CD14-positive monocyte (primary cell): ENCODE data around the gene CNTN5. TPM values are rescaled to one million over a fixed set of nuclear protein-coding genes. Genes with fewer than 3 reads are reported as not detected.

Experiments
- DNase-seq, 3 donors: peaks; one replicate each; pipeline ENCODE4 v3.0.0-alpha.2; 2011 to 2022
- H2AFZ ChIP-seq: 2 replicates; pipeline ENCODE4 v1.6.0; 2012; ENCODE audit warnings: mild to moderate bottlenecking, low read depth, low read length, inconsistent platforms; ENCODE audit not compliant: insufficient read depth, poor library complexity, severe bottlenecking
- H3K27ac ChIP-seq, 2 donors: 1 replicate in 1 of 2; 2 replicates in 1 of 2; pipeline ENCODE4 v1.5.1; 2012 to 2013; ENCODE audit warnings: low read length in 2 of 2, control low read depth in 1 of 2, inconsistent platforms in 1 of 2, low read depth in 1 of 2, mild to moderate bottlenecking in 1 of 2
- H3K27me3 ChIP-seq, 2 donors: one replicate each; pipeline versions ENCODE4 v1.6.0 to v1.6.1; 2011 to 2013; ENCODE audit warnings: low read length in 2 of 2; ENCODE audit not compliant: control insufficient read depth in 2 of 2, insufficient read depth in 2 of 2
- H3K36me3 ChIP-seq, 2 donors: replicated peaks in 1 of 2; 1 replicate in 1 of 2; 2 replicates in 1 of 2; pipeline versions ENCODE4 v1.5.1 to v1.6.1; 2012 to 2013; ENCODE audit warnings: low read length in 2 of 2, control low read depth in 1 of 2, inconsistent platforms in 1 of 2, mild to moderate bottlenecking in 1 of 2; ENCODE audit not compliant: insufficient read depth in 2 of 2, control insufficient read depth in 1 of 2
- H3K4me1 ChIP-seq, 2 donors: 1 replicate in 1 of 2; 2 replicates in 1 of 2; pipeline versions ENCODE4 v1.5.1 to v1.6.1; 2012 to 2013; ENCODE audit warnings: low read length in 2 of 2, control low read depth in 1 of 2, inconsistent platforms in 1 of 2, mild to moderate bottlenecking in 1 of 2, moderate library complexity in 1 of 2; ENCODE audit not compliant: insufficient read depth in 2 of 2, control insufficient read depth in 1 of 2
- H3K4me2 ChIP-seq: replicated peaks from 2 replicates; pipeline ENCODE3; 2012; ENCODE audit warnings: low read length, moderate library complexity, mild to moderate bottlenecking; ENCODE audit not compliant: poor library complexity, severe bottlenecking; ENCODE audit errors: extremely low read depth
- H3K4me3 ChIP-seq, 3 experiments: fragments of 200-600 bp in 1 of 3; sonication (generic) in 1 of 3; replicated peaks in 1 of 3; 1 replicate in 2 of 3; 2 replicates in 1 of 3; pipeline ENCODE4 v1.5.1; 2011 to 2013; ENCODE audit warnings: low read length in 3 of 3, mild to moderate bottlenecking in 3 of 3, control low read depth in 2 of 3, low read depth in 2 of 3, inconsistent platforms in 1 of 3, moderate library complexity in 1 of 3
- H3K79me2 ChIP-seq: 2 replicates; pipeline ENCODE4 v1.6.0; 2012; ENCODE audit warnings: mild to moderate bottlenecking, control low read depth, inconsistent platforms, low read length, moderate library complexity; ENCODE audit not compliant: insufficient read depth
- H3K9ac ChIP-seq: 2 replicates; pipeline ENCODE4 v1.6.0; 2017; ENCODE audit warnings: low read length, mild to moderate bottlenecking; ENCODE audit not compliant: insufficient read depth, poor library complexity, severe bottlenecking
- H3K9me3 ChIP-seq, 2 donors: replicated peaks in 1 of 2; 1 replicate in 1 of 2; 2 replicates in 1 of 2; pipeline versions ENCODE4 v1.5.1 to v1.6.1; 2012 to 2013; ENCODE audit warnings: low read length in 2 of 2, control low read depth in 1 of 2; ENCODE audit not compliant: control insufficient read depth in 1 of 2, insufficient read depth in 1 of 2
- H4K20me1 ChIP-seq: 2 replicates; pipeline ENCODE4 v1.6.0; 2012; ENCODE audit warnings: mild to moderate bottlenecking, low read length, control low read depth, moderate library complexity; ENCODE audit not compliant: insufficient read depth
- H3K27ac Mint-ChIP-seq, 7 donors: one replicate each; pipeline ENCODE4 v1.8.0; 2020; ENCODE audit warnings: mild to moderate bottlenecking in 7 of 7, mixed read lengths in 7 of 7, moderate library complexity in 6 of 7, inconsistent platforms in 2 of 7
- H3K27me3 Mint-ChIP-seq, 3 donors: one replicate each; pipeline ENCODE4 v1.8.0; 2021 to 2022; ENCODE audit warnings: low read depth in 3 of 3, mild to moderate bottlenecking in 3 of 3, mixed read lengths in 3 of 3, moderate library complexity in 3 of 3, inconsistent platforms in 1 of 3
- H3K36me3 Mint-ChIP-seq, 2 donors: one replicate each; pipeline ENCODE4 v1.8.0; 2020; ENCODE audit warnings: mixed read lengths in 2 of 2, inconsistent platforms in 1 of 2, mild to moderate bottlenecking in 1 of 2
- H3K4me1 Mint-ChIP-seq: one replicate; pipeline ENCODE4 v1.8.0; 2020; ENCODE audit warnings: mild to moderate bottlenecking, mixed read lengths
- H3K4me3 Mint-ChIP-seq, 2 donors: one replicate each; pipeline ENCODE4 v1.8.0; 2020; ENCODE audit warnings: mild to moderate bottlenecking in 2 of 2, mixed read lengths in 2 of 2, moderate library complexity in 1 of 2
- H3K9me3 Mint-ChIP-seq, 7 donors: one replicate each; pipeline ENCODE4 v1.8.0; 2020 to 2022; ENCODE audit warnings: mixed read lengths in 7 of 7, mild to moderate bottlenecking in 6 of 7, moderate library complexity in 6 of 7, inconsistent platforms in 2 of 7
- intact Hi-C, 2 donors: fragments of 100-400 bp; cut with micrococcal nuclease; formaldehyde crosslinking; loops; one replicate each; pipeline versions ENCODE4 v1.15.0 to v1.15.1; 2023
- polyA plus RNA-seq, 3 donors: library from polyadenylated mRNA; depleted of rRNA in 1 of 3; unstranded in 2 of 3; stranded (reverse) in 1 of 3; fragments of 300-500 nt in 2 of 3; fragments of >200 nt in 1 of 3; fragmentation: Illumina TruSeq in 2 of 3; gene quantifications; 1 replicate in 2 of 3; 2 replicates in 1 of 3; pipeline ENCODE4 v1.2.3, GENCODE V29; 2012 to 2021
- TF ChIP-seq, protein P1 (sequence below): fragments of 200-600 bp; IDR thresholded peaks from one replicate; pipeline ENCODE4 v1.8.0; 2022; ENCODE audit warnings: antibody characterized with exemption, mild to moderate bottlenecking

Gene CNTN5
- polyA plus RNA-seq, 3 donors: not detected

DNA sequence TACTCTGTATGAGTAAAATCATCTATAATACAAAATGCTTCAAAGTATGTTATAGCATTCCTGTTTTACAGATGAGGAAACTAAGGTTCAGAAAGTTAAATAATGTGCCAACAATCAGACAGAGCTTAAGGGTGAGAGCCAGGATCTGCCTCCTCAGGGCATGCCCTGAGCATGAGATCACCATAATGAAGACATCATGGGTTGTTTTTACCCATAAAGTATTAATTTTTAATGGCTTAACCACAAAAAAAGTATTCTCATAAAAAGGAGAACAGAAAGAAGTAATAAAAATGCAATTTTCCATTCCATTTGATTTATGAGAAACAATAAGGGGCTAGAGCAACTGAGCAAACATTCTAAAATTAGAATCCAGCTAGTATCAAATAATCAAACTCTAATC lies 1132.0 kb downstream of the CNTN5 start:
- no peak for DNase-seq
- Histone ChIP-seq H4K20me1 (no peaks in the 10 kb centered on the region), H3K27ac (no peak overlapping the region), H3K4me1 (no peaks in the 10 kb centered on the region), H3K27me3 (no peaks in the 10 kb centered on the region), H3K9me3 (no peaks in the 10 kb centered on the region), H3K4me2 (no peak overlapping the region), H3K79me2 (no peaks in the 10 kb centered on the region), H3K36me3 (no peaks in the 10 kb centered on the region), H3K4me3 (no peak overlapping the region), H3K9ac (no peak overlapping the region), H2AFZ (no peak overlapping the region)
- Mint-ChIP-seq H3K27me3 (no peaks in the 10 kb centered on the region), H3K4me1 (no peaks in the 10 kb centered on the region), H3K4me3 (no peak overlapping the region), H3K36me3 (no peaks in the 10 kb centered on the region), H3K9me3 (peaks cover 0 to 5% (median 3%) of the 10 kb centered on the region in 7 donors), H3K27ac (no peak overlapping the region)
- intact Hi-C loops: no loop called here
- TF ChIP-seq, protein P1, sequence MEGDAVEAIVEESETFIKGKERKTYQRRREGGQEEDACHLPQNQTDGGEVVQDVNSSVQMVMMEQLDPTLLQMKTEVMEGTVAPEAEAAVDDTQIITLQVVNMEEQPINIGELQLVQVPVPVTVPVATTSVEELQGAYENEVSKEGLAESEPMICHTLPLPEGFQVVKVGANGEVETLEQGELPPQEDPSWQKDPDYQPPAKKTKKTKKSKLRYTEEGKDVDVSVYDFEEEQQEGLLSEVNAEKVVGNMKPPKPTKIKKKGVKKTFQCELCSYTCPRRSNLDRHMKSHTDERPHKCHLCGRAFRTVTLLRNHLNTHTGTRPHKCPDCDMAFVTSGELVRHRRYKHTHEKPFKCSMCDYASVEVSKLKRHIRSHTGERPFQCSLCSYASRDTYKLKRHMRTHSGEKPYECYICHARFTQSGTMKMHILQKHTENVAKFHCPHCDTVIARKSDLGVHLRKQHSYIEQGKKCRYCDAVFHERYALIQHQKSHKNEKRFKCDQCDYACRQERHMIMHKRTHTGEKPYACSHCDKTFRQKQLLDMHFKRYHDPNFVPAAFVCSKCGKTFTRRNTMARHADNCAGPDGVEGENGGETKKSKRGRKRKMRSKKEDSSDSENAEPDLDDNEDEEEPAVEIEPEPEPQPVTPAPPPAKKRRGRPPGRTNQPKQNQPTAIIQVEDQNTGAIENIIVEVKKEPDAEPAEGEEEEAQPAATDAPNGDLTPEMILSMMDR: no peak

DNA sequence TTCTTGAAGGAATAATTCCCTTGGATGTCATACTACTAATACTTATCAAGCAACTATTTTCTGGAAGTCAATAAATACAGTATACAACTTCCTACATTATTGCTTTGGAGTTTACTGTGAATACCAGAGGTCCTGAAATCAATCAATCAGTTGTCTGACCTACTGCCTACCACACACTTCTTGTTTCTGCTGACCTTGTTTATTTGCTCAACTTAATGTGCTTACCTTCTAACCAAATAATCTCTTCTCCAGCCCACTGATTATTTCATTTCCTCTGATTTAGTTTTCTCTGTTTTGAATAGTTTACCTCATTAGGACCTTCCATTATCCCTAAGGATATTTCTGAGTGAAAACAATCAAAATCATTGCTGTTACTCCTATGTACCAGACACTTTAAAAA lies 1142.7 kb downstream of the CNTN5 start:
- no peak overlapping the region for H3K27ac Mint-ChIP-seq
- Histone ChIP-seq H3K4me2 (no peak overlapping the region), H3K9me3 (peaks cover 0 to 14% of the 10 kb centered on the region in 2 donors), H4K20me1 (no peaks in the 10 kb centered on the region), H3K27ac (no peak overlapping the region), H3K36me3 (no peaks in the 10 kb centered on the region), H3K4me1 (no peaks in the 10 kb centered on the region), H3K27me3 (no peaks in the 10 kb centered on the region), H3K4me3 (no peak overlapping the region), H3K79me2 (no peaks in the 10 kb centered on the region), H3K9ac (no peak overlapping the region), H2AFZ (no peak overlapping the region)
- no peaks in the 10 kb centered on the region for H3K27me3 Mint-ChIP-seq
- intact Hi-C loops: no loop called here
- no peak overlapping the region for H3K4me3 Mint-ChIP-seq
- H3K36me3 Mint-ChIP-seq: no peaks in the 10 kb centered on the region
- TF ChIP-seq, protein P1: no peak
- H3K4me1 Mint-ChIP-seq: no peaks in the 10 kb centered on the region
- peaks cover 0 to 3% (median 0%) of the 10 kb centered on the region in 7 donors for H3K9me3 Mint-ChIP-seq
- DNase-seq: no peak
